ENCODE results near the gene PDE9A.

PDE9A gene

GRCh38 chr21:42655796-42656770 lies 2.7 kb downstream of the PDE9A start:
- FAIRE-seq = no peak
- no peak for DNase-seq (ENCODE audit: low spot score)

DNA sequence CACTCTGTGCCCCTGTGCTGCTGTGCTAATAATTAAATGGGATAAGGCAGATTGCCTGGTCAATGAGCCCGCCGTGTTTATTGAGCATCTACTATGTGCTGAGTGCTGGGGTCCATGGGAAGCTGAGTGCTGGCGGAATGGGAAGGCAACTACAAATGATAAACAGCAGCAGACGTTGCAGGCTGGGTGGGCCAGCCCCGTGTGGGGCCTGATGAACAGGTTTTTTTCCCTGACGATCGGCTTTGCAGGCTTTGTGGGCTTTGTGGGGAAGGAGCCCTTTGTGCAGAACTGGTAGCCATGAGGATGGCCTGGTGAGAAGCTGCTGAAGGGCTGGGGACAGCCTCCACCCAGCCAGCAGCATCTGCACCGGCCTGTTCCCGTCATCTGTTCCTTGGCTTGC lies 3.5 kb downstream of the PDE9A start:
- FAIRE-seq (no peak), DNase-seq (ENCODE audit: low spot score) (no peak)

DNA sequence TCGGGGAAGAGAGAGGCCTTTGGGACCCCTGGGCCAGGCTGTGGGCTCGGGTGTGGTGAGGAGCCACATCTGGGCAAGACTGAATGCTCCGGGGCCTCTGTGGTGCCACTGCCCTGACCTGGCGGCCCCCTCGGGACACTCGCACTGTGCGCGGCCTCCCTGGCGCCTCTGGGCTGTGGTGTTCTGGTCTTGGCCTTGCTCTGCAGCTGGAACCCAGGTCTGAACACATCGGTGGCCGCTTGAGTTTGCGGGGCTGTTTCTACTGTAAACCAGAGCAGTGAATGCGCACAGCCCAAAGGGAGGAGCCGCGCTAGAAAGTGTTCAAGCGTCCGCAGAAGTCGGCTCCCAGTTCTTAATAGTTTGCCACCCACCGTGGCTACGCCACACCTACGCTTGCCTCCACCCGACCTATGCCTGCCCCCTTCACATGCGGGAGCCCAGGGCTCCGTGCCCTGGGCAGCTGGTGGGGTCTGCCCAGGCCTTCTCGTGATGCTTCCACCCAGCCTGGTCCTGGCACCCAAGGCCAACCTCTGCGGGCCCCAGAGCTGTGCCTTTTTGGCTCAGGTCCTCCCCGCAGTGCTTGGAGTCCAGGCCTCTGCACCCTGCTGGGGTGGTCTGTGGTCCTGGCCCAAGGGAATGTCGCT lies 4.4 kb downstream of the PDE9A start:
- DNase-seq (ENCODE audit: low spot score) = no peak
- FAIRE-seq = no peak

GRCh38 chr21:42658320-42659105 lies 5.1 kb downstream of the PDE9A start:
- FAIRE-seq (no peak), DNase-seq (ENCODE audit: low spot score) (no peak)

DNA sequence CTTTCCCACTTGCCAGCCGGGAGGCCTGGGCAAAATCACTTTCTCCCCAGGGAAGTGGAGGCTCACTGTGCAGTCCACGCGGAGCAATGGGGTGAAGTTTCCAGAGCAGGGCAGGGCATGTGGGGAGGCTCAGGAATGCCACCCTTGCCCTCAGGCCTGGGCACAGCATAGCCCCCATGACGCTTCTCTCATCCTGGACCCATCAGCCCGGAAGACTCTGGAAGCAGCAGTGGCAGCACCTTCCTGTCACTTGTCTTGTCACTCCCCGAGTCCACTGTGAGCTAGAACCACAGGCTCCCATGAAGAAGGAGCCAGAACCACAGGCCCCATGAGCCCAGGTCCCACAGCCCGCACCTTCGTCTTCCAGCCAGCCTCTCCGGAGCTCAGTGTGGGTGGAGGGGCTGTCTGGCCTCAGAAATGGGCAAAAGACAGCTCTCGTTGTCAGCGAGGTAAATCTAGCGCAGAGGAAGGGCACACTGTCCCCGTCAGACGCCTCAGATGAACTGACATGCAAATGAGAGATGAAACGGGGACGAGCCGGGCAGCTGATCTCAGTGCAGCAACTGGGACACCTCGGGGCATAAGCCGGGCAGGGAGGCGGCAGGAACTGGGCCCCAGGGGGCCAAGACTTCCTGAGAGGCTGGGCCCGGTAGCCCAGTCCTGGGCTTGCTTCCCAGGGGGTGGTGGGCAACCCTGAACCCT lies 6.1 kb downstream of the PDE9A start:
- DNase-seq (ENCODE audit: low spot score) (no peak), FAIRE-seq (no peak)

DNA sequence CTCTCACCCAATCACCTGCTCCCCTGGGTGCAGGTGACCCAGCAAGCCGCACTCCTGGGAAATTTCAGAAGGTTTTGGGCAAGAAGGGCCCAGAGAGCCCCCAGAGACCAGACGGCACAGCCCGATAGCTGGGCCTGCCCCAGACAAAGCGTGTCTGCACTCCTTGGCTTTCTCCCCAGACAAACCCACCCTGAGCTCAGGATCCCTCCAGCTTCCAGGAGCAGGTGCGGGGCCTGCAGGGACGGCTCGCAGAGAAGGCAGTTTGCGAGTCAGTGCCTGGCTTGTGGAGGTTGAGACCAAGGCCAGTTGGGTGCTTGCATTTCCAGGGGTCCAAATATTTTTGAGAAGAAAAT lies 6.7 kb downstream of the PDE9A start:
- no peak for DNase-seq (ENCODE audit: low spot score)
- FAIRE-seq = no peak

- DNase-seq (ENCODE audit: low spot score) (no peak), FAIRE-seq (no peak)
These were observed 8.4 kb downstream of the PDE9A start for GRCh38 chr21:42661688-42662429.

GRCh38 chr21:42662430-42663199 lies 9.2 kb downstream of the PDE9A start:
- DNase-seq (ENCODE audit: low spot score) (no peak), FAIRE-seq (no peak)

GRCh38 chr21:42663200-42663750 lies 9.9 kb downstream of the PDE9A start:
- DNase-seq (ENCODE audit: low spot score) (no peak), FAIRE-seq (no peak)

GRCh38 chr21:42663860-42664535 lies 10.6 kb downstream of the PDE9A start:
- no peak for DNase-seq (ENCODE audit: low spot score)
- FAIRE-seq = no peak

DNA sequence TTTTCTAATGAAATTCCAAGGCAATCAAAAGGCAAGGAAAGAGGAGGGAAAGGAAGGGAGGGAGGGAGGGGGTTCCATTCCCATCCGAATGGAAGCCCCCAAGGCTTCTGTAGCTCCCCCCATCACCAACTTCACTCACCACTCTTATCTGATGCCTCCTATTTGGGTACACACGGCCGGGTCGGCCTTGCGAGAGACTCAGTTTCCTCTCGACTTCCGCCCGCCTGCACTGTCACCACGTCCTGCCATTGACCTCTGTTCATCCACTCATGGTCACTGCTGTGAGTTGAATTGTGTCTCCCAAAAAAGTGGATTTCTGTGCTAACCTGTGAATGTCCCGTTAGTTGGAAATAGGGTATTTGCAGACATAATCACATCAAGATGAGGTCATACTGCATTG lies 11.2 kb downstream of the PDE9A start:
- no peak for DNase-seq (ENCODE audit: low spot score)
- no peak for FAIRE-seq

DNA sequence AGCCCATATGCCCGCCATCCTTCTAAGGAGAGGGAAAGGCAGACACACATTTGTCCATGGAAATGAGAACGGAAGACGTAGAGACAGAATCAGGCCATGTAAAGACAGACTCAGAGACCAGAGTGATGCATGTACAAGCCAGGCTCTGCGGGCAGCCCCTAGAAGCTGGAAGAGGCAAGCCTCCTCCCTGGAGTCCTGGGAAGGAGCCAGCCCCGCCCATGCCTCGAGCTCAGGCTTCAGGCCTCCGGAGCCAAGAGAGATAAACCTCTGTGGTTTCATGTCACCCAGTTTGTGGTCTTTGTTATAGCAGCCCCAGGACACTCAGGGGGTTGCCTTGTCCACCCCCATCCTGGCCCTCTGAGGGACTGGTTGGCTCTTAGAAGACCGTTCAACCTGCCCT lies 11.6 kb downstream of the PDE9A start:
- FAIRE-seq = no peak

GRCh38 chr21:42665484-42665883 lies 12.1 kb downstream of the PDE9A start:
- no peak for FAIRE-seq
- DNase-seq (ENCODE audit: low spot score) = no peak

More for the DNA sequence above, 11.6 kb downstream of the PDE9A start:
- no peak for DNase-seq (ENCODE audit: low spot score)

GRCh38 chr21:42666023-42666747 lies 12.8 kb downstream of the PDE9A start:
- FAIRE-seq (no peak), DNase-seq (ENCODE audit: low spot score) (no peak)

GRCh38 chr21:42666925-42667324 lies 13.5 kb downstream of the PDE9A start:
- FAIRE-seq = no peak

DNA sequence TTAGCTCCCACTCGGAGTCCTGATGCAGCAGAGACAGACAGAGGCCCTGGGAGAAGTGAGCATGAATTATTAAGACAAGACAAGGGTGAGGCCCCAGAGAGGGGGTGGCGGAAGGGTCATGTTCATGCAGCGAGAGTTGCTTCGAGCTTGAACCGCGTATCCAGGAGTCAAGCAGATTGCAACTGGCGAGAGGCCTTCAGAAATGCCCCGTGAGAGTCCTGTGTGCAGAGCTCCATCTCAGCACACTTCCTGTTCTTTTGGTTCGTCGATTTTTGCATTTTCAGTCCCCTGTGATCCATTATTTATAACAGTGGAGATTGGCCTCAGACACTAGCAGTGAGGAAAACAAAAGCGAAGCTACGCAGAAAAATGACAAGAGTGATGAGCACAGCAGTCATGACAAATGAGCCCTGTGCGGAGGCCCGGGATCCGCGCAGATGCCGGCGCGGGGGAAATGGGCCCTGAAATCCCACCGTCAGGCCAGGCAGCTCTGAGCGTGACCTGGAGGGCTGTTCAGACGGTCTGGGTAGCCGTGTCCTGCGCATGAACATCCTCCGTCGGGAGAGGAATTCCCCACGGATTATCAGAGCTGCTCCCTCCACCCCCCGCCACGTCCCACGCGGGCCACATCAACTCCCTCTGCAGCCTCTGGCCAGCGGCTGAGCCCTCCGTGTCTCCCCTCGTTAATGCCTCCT lies 15.0 kb downstream of the PDE9A start:
- DNase-seq (ENCODE audit: low spot score) = no peak
- no peak for FAIRE-seq

More at GRCh38 chr21:42666925-42667324, 13.5 kb downstream of the PDE9A start:
- no peak for DNase-seq (ENCODE audit: low spot score)

DNA sequence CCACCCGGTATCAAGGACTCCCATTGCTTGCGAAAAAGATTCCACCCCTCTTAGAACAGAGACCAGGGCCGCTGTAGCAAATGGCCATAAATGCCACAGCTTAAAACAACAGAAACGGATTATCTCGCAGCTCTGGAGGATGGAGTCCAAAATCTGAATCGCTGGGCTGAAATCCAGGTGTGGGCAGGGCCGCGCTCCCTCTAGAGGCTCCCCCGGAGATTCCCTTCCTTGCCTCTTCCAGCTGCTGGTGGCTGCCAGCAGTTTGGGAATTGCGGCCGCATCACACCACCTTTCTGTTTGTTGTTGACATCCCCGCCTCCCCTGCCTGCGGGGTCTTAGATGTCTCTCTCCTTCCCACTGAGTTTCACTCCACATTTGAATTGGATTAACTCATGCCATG lies 15.6 kb downstream of the PDE9A start:
- FAIRE-seq = no peak
- no peak for DNase-seq (ENCODE audit: low spot score)

Measured in RCC 7860 (cell line).